Right forelimb (tissue), 1 donor: ENCODE measurements around the gene SECTM1.

Experiments
- DNase-seq: peaks from one replicate; pipeline ENCODE4 v3.0.0-alpha.2; 2018

The SECTM1 gene

DNA sequence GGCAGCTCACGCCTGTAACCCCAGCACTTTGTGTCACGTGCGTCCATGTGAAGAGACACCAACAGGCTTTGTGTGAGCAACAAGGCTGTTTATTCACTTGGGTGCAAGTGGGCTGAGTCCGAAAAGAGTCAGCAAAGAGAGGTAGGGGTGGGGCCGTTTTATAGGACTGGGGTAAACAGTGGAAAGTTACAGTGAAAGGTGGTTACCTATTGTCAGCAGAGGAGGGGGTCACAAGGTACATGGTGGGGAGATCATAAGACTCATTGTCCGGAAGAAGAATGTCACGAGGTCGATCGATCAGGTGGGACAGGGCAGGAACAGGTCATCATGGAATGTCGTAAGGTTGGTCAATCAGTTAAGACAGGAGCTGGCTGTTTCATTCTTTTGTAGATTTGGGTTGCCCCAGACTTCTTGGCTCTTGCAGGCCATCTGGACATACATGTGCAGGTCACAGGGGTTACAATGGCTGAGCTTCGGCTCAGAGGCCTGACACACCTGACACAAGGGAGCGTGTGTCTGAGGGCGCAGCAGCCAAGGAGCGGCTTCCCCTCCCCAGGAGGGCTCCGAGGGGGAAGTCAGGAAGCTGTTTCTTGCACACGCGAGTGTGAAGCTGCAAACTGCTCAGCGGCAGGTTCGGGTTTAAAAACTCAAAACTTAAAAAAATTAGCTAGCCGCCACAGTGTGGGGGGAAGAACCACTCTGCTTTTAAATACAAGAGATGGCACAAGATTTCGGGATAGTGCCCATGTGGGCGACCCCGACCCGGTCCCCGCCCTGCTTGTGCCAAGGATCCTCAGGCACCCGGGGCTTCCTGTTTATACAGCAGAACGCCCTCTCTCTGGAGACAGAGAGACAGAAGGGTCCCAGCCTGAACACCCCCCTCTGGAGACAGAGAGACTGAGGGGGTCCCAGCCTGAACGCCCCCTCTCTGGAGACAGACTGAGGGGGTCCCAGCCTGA lies 13.1 kb upstream of the SECTM1 start:
- DNase-seq = no peak

DNA sequence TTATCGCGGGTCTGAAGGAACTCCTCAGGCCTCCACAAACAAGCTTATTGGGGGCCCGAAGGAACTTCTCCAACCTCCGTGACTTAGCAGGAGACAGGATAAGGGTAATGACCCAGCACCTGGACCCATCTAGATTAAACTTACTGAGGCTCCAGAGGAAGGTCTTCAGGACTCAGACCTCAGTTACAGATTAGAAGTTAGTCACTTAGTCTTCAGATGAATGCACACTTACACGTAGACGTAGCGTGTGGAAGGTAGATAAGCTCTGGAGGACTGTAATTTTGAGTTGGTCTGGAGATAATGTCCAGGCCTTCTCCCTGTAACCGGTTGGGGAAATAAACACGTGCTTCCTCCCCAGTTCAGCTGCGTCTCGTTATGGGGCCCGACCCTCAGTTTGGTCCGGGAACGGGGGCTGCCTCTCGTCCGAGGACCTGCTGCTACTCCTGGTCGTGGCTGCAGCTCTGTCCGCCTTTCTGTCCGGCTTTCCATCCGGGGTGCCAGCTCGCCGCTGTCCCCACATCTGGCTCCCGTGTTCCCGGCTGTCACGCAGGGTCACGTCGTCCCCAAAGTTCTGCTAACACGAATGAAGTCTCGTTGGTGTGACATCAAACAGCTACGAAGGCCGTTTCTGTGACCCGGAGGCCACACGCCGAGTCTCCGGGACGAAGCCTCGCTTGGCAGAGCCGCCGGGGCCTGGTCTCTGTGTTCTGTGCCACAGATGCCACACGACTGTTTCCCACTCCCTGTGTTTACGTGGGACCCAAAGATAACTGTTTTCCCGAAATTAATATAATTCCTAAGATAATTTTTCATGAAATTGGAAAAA lies 11.8 kb upstream of the SECTM1 start:
- DNase-seq = no peak

DNA sequence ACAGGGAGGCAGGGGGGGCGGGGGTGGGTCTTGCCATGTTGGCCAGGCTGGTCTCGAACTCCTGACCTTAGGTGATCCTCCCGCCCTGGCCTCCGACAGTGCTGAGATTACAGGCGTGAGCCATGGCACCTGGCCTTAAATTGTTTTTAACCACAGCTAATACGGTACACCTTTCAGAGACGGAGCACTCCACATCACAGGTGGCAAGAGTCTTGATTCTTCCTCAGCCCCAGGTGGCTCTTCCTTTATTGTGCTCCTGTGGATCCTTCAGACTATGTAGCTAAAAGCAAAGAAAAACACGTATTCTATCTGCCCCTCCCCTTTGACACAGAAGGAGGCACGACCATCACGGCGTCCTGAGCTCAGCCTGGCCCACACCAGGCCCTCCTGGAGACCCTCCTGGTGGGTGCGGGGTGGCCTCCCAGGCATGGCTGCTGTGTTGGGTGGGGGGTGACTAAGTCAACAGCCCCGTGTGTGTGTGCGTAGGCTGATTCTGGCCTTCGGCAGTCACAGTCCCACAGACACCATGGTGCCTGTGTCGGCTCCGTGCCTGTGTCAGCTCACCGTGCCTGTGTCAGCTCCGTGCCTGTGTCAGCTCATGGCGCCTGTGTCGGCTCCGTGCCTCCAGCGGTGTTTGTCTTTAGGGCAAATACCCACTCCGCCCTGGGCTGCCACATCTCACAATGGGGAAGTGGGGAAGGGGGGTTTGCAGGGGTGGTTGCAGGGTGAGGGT lies 10.8 kb upstream of the SECTM1 start:
- DNase-seq = no peak

DNA sequence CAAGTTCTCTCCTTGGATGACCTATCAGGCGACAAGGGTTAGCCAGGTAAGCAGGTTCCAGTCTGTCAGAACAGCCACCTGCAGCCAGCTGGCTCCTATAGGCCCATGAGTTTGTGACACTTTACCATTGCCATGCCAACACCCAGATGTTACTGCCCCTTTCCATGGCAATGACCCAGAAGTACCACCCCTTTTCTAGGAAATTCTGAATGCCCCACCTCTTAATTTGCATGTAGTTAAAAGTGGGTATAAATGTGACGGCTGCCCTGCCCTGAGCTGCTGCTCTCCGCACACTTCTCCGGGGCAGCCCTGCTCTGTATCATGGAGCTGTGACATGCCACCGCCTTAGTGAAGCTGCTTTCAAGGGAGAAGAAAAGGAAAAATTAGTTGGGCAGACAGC lies 10.0 kb upstream of the SECTM1 start:
- DNase-seq = no peak

DNA sequence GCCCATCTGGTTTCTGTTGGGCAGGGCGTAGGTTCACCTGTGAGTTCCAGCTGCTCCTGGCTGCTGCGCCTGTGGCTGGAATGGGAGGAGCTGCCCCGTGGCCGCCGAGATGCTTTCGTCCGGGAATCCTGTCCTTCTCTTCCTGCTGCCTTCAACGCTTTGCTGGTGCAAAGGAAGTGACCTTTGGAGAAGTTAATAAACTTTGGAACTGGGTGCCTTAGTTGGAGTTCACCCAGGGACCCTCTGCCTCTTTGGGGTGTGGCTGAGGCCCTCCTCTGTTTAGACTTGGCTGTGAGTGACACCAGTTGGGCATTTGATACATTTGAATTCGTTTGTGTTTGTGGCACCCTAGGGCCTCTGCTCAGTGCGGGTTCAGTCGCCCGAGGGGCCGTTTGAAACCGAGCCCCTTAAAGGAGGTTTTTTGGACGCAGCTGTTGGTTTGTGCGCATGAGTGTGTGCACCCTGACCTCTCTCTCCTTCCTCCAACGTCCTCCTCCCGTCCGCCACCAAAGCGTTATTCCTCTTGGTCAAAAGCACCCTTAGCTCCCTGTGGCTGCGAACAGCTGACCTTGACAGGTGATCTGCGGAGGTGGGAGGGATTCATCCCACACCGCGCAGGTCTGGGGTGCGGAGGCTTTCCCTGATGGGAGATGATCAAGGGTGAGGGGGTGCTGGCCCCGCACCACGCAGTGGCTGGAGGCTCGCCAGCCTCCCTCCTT lies 9.0 kb upstream of the SECTM1 start:
- DNase-seq = no peak

DNA sequence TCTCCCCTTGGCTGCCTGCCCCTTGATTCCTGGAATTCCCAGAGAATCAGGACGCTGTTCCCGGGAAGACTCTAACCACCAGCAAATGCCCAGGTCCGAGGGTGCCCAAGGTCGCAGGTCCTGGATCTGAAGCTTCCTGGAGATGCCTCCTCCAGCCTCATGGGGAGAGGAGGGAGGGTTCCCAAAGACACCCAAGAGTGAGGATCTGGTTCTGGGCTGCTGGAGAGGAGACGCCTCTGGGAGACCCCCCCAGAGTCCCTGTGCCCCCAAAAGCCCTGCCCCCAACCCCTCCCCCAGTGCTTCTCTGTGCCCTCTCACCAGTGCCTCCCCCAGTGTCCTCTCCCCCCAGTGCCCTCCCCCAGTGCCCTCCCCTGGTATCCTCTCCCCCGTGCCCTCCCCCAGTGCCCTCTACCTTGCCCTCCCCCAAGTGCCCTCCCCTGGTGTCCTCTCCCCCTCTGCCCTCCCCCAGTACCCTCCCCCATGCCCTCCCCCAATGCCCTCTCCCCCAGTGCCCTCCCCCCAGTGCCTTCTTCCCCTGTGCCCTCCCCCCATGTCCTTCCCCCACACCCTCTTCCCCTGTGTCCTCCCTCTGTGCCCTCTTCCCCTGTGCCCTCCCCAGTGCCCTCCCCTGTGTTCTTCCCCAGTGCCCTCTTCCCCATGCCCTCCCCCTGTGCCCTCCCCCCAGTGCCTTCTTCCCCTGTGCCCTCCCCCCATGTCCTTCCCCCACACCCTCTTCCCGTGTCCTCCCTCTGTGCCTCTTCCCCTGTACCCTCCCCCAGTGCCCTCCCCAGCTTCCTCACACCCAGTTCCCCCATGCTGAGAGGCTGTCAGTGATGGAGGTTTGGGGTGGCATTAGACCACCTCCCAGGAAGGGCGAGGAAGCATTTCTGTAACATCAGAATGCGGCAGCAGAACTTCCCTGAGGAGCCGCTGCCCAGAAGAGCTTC lies 6.3 kb upstream of the SECTM1 start:
- no peak for DNase-seq

DNA sequence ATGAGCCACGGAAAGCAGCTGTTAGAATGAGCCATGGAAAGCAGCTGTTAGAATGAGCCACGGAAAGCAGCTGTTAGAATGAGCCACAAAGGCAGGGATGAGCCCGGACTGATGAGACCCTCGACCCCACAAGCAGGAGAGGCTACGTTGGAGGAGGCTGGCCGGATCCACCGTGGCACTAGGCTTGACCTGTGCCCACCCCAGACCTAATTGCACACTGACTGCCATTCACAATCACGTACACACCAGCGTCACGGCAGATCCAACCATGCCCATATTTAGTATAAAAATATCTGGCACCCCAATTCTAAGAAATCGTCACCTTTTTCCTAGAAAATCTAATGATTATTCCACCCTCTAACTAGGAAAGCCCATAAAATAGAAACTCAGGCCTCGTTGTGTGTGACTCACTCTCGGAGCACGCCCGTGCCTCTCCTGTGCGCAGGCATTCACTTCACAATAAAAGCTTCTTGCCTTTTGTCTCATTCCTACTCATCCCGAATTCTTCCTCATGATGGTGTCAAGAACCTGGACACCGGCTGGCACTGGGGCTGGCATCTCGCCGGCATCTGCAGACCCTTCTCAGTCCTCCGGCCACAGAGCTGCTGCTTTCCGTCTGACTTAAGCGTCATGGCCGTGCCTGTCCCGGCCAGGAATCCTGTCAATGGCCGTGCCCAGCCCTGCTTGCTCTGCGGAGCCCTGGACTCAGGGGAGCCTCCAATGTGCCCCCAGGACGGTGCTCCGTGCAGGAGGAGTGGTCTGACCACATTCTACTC lies 5.5 kb upstream of the SECTM1 start:
- no peak for DNase-seq

DNA sequence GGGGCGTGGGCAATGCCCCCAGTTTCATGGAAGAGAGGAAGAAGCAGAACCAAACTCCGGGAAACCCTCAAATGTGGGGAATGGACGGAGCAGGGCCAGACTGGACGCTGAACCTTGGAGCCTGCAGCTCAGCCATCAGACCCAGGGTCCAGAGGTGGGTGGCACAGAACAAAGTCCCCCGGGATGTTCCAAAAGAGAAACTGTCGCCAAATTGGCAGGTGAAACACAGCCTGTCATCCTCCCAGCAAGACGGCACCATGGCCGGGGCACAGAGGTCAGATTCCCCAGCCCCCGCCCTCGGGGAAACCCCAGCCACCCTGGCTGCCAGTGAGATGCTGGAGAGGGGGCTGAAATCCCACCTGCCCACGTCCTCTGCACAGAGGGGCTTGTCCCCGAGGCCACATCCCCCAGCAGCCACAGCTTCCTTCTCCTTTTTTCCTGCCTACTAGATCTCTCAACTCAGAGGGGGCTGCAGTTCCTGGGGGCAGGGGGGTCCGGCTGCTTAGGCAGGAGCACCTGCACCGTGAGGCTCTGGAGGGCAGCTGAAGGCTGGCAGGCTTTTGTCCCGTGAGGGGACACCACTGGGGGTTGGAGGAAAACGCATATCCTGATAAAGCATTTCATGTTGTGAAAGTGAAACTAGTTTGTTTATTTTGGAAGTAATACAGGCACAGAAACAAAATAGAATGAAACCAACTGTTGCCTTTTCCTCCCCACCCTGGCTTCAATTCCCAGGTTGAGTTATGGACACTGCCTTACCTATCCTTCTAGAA lies 1.2 kb upstream of the SECTM1 start:
- no peak for DNase-seq

DNA sequence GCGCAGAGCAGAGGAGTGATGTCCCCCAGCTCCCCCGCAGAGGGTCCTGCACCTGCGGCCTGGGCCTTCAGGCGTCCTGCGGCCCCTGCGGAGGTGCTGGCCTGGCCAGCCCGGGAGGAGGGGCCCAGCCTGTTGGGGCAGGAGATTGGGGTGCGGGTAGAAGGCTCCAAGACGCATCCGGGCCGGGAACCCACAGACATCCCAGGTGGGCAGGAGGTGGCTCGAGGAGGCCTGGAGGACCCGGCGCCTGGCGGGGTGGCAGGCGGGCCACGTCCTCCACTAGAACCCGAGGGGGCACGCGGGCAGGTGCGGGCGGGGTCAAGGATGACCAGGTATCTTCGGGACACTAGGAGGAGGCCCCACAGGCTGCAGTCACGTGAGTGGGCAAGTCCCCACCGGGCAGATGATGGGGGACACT lies 647 bp upstream of the SECTM1 start:
- DNase-seq = no peak

DNA sequence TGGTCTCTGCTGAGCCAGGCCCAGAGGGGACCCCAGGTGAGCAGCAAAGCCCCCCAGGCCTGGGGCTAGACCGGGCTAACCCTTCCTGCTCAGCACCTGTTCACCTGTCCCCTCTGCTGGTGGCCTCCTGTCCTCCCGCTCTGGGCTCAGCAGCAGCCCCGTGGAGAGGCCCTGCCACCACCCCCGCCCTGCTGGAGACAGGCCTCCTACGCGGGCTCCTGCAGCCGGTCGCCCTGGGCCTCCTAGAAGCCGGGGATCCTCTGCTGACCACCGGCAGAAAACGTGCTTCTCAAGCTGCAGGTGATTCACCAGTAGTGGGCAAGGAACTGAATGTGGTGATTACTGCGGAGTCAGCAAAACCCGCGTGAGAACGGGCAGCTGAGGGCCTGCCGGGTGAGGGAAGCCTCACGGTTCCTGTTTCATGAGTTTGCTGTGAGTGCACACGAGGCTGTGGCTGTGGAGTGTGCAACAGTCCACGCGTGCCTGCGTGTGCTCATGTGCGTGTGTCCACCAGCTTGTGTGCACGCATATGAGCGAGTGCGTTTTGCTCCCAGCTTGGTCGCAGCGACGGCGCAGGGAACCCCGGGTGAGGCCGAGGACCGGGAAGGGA lies 792 bp downstream of the SECTM1 start:
- no peak for DNase-seq

DNA sequence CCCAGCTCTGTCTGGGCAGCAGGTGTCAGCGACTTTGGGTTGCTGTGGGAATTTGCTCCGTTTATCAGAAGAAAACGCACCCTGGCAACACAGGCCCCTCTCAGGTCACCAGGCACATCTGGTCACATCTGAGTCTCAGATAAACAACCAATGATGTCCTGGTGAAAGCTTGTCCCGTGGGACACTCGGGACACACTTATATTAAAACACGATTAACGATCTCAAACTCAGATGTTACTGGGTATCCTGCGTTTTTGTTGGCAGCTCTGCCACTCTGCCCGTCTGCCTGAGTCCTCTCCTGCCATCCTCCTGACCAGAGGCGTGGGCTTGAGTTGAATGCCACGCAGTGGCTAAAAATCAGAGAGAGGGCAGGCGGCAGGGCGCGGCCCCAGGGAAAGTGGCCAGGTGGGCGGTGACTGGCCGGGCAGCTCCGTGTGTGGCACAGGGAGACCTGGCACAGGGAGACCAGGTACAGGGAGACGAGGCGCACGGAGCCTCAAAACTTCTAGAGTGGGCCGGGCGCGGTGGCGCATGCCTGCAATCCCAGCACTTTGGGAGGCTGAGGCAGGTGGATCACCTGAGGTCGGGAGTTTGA lies 2.1 kb downstream of the SECTM1 start:
- no peak for DNase-seq

DNA sequence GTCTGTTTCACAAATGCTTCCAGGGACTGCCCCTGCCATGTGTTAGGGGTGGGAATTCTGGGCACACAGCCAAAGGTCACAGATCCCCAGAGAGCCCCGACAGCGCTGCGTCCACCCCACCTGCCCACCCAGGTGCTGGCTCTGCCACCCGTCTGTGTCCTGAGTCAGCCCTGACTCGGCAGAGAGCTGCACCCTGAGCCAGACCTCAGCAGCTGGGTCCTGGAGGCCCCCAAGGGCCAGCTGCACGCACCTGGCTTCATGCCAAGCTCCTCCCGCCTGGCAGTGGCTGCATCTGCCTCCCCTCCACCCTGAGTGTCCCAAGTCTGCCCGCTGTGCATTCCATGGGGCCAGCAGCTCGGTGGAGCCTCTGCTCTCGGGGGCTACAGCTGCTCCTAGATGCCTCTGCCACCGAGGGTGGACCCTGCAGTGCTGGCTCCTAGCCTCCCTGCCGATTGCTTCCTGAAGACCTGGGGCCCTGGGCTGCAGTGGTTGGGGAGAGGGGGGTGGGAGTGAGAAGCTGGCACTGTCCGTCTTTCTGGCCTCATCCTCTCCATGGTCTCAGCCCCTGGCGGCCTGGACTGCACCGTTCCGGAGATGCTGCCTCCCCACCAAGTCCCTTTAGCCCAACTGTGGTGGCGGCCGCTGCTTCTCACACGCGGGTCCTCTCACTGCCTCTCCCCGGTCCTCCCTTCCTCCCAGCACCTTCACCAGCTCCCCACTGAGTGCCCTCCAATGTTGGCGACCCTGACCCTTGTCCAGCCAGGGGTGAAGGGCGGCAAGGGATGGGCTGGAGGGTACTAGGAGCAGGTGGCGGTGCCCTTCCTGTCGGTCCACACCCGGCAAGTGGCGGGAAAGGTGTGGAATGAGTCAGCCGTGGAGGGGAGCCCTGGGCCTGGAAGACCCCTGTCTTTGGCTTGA lies 3.0 kb downstream of the SECTM1 start:
- DNase-seq = peak; percentile 82

DNA sequence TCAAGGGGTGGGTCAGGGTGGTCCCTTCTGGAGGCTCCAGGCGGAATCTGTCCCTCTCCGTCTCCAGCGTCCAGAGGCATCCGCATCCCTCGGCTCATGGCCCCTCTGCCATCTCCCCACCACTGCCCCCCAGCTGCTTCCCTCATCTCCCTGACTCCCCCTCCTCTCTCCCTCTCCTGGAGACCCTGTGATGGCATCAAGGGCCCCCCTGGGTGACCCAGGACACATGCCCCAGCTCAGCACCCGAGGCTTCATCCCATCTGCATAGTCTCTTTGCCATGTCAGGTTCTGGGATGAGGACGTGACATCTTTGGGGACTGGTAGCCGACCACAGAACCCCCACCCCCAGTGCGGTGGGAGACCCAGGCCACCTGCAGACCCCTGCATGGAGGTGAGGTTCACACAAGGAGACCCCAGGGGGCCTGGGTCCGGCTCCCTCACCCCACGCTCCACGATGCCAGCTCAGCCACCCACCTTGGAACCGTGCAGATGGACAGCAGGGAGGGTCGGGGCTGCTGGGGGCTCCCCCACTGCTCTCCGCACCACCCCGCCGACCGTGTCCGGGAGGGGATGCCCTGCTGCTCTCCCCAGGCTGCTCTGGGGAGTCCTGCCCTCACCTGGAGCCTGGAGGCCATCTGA lies 3.8 kb downstream of the SECTM1 start:
- no peak for DNase-seq

DNA sequence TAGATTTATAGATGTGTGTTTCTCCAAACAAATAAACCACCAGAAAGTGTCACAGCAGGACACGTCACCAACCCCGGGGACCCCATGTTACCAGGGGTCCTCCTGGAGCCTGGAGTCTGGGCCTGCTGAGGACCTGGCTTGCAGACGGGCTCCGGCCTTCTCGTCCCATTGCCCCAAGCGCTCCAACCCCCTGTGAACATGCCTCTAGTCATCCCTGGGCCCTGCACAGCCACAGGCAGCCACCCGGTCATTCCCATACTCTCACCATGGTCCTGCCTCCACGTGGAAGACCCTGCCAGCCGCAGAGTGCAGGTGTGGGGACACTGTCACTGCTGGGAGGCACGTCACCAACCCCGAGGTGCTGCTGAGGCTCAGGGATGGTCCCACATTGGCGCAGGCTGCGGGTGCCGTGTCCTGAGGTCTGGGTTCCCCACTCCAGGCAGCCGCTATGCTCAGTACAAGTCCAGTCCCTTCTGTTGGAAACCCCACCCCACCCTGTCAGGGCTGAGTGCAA lies 4.5 kb downstream of the SECTM1 start:
- no peak for DNase-seq

DNA sequence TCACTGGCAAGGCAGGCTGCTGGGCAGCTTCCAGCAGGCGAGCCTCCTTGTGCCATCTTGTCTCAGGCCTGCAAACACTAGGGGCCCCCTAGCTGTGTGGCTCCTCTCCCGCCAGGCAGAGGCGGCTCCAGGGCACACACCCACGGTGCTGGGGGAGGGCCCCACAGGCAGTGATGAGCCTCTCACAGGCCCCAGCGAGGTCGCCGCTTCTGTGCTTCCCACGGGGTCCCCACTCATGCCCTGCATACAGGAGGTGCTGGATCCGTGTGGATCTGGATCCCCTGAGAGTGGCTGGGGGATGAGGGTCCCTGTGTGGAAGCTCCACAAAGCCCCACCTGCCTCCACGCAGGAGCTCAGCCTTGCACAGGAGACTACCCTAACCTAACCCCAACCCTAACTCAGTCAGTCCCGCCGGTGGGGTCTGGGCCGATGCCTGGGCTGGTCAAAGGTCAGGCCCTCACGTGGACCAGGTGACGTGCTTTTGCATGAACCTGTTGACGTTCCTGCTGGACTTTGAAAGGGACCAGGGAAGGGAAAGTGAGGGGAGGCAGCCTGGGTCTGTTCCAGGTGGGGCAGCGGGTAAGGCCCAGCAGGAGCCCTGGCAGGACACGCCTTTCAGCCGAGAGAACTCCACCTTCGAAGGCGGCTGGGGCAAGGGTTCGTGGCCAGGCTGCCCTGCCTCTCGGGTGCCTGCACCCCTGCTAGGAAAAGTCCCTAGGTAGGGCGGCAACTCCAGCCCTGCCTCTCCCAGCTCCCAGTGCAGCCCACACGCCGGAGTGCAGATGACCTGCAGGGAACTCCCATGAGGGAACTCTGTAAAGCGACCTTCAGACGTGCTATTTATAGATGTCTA lies 5.2 kb downstream of the SECTM1 start:
- DNase-seq = no peak

DNA sequence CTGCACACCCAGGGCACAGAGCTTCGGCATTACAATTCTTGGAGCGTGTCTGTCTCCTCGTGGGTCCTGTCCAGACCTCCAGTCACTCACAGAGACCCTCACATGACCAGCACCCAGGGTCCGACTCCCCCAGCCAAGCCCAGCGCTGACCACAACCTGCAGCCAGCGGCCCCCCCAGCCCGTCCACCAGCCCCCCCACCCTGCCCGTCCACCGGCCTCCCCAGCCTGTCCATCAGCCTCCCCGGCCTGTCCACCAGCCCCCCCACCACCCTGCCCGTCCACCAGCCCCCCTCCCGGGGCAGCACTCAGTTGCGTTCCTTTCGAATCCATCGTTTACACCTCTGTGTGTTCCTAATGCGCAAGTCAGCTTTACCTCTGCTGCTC lies 5.8 kb downstream of the SECTM1 start:
- no peak for DNase-seq
